Stomach (tissue), 9 donors: ENCODE results near the gene XIST. TPM values are rescaled to one million over a fixed set of nuclear protein-coding genes. Genes with fewer than 3 reads are reported as not detected.
"Not testable (repeated sequence)": the region's sequence is repeated elsewhere in the genome, so short reads cannot be mapped to it uniquely, and the experiment has no call there.

Experiments
- DNase-seq, 2 donors: peaks; one replicate each; pipeline versions ENCODE4 v3.0.0 to v3.0.0-alpha.2; 2013 to 2019
- H3K27ac ChIP-seq, 5 donors: fragments of 200-600 bp in 4 of 5; sonication (generic) in 4 of 5; one replicate each; pipeline ENCODE4 v1.5.1; 2013 to 2019; ENCODE audit warnings: mild to moderate bottlenecking in 1 of 5, moderate library complexity in 1 of 5
- H3K27me3 ChIP-seq, 3 donors: fragments of 200-600 bp; sonication (generic); one replicate each; pipeline ENCODE4 v1.5.1; 2017 to 2019; ENCODE audit warnings: mixed run types in 1 of 3
- H3K36me3 ChIP-seq, 4 donors: fragments of 200-600 bp; sonication (generic); 1 replicate in 3 of 4; 2 replicates in 1 of 4; pipeline ENCODE4 v1.5.1; 2016 to 2019
- H3K4me1 ChIP-seq, 4 donors: fragments of 200-600 bp; sonication (generic); one replicate each; pipeline ENCODE4 v1.5.1; 2016 to 2019
- H3K4me3 ChIP-seq, 4 donors: fragments of 200-600 bp; sonication (generic) in 3 of 4; one replicate each; pipeline ENCODE4 v1.5.1; 2016 to 2019; ENCODE audit warnings: mild to moderate bottlenecking in 1 of 4
- H3K9me3 ChIP-seq, 4 donors: fragments of 200-600 bp; sonication (generic); one replicate each; pipeline ENCODE4 v1.5.1; 2016 to 2019
- EP300 ChIP-seq: sonication (generic); formaldehyde crosslinking; IDR thresholded peaks from one replicate; pipeline ENCODE4 v1.6.1; 2017; ENCODE audit warnings: antibody characterized with exemption
- POLR2A ChIP-seq, 4 donors: fragments of 450-650 bp; IDR thresholded peaks; one replicate each; pipeline ENCODE4 v1.6.1; 2016; ENCODE audit warnings: antibody characterized with exemption in 4 of 4, control low read depth in 2 of 4, mild to moderate bottlenecking in 1 of 4, moderate library complexity in 1 of 4
- POLR2AphosphoS5 ChIP-seq, 3 donors: sonication (generic); formaldehyde crosslinking; IDR thresholded peaks; one replicate each; pipeline ENCODE4 v1.6.1; 2016; ENCODE audit warnings: antibody characterized with exemption in 3 of 3
- WGBS, 5 donors: extraction: QIAGEN DNeasy Blood & Tissue Kit in 3 of 5; methylation state at CpG; one replicate each; pipeline versions ENCODE4 v1.1.5 to v1.1.7; 2013 to 2018; 5-methylcytosine and 5-hydroxymethylcytosine counted together
- intact Hi-C: fragments of 100-400 bp; cut with DNase I; formaldehyde crosslinking; loops from one replicate; pipeline ENCODE4 v1.15.1; 2023; ENCODE audit warnings: low total_unique reads
- polyA plus RNA-seq, 3 donors: library from polyadenylated mRNA; stranded (reverse); fragments of 200-250 nt; gene quantifications; one replicate each; pipeline ENCODE4 v1.2.3, GENCODE V29; 2013
- total RNA-seq, 5 donors: library from RNA; depleted of rRNA; stranded (reverse); fragments of >200 nt; gene quantifications; one replicate each; pipeline versions ENCODE4 v1.1.0 to v1.2.3, GENCODE V29; 2014 to 2016
- TF ChIP-seq, protein P1 (sequence below), 7 experiments: fragments of 450-650 bp in 4 of 7; fragments of 200-600 bp in 3 of 7; sonication (generic) in 3 of 7; IDR thresholded peaks; one replicate each; pipeline ENCODE4 v1.5.1; 2016 to 2019; ENCODE audit warnings: antibody characterized with exemption in 7 of 7, control low read depth in 2 of 7, mild to moderate bottlenecking in 1 of 7
- donor health status: healthy with polysubstance abuse.
- donor health status: Bipolar disorder and iron deficiency.
- donor health status: healthy.

Gene XIST
- total and polyA plus RNA-seq, 8 donors, result 0.19 to 614 (median 22.7) TPM

DNA sequence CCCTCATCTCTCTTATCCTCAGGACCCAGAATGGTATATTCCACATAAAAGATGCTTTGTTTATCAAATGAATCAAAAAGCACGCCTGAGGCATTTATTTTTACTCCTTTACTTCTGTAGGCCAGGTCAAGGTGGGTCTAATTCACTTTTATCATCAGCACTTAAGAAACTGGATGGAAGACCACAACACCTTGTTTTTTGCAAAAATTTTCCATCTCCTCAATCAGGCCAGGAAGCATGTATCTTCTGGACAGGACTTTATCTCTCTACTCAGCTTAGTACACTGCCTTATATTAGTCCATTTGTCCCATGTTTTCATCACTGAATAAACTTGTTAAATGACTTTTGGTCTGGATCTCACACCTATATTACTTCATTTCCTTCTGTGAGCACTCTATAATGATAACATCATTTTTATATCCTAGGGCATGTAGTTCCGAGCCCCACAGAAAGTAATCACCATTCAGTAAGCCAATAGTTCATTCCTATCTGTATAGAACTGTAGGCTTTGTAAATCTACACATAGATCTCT, 29.0 kb downstream of the XIST start:
- WGBS, 5 donors, result 69 to 84% (median 76%) methylated on average over 2 of the region's 2 CpGs
- intact Hi-C loops, result no loop called here
- no peak overlapping the region for H3K27ac ChIP-seq
- H3K36me3 ChIP-seq, result peaks cover 0 to 80% (median 32%) of the 10 kb centered on the region in 4 donors
- DNase-seq, result no peak
- no peaks in the 10 kb centered on the region for H3K4me1 ChIP-seq
- H3K27me3 ChIP-seq, result no peaks in the 10 kb centered on the region
- TF ChIP-seq POLR2AphosphoS5 (IDR thresholded peaks at IDR 0.05), result no peak
- TF ChIP-seq, protein P1, sequence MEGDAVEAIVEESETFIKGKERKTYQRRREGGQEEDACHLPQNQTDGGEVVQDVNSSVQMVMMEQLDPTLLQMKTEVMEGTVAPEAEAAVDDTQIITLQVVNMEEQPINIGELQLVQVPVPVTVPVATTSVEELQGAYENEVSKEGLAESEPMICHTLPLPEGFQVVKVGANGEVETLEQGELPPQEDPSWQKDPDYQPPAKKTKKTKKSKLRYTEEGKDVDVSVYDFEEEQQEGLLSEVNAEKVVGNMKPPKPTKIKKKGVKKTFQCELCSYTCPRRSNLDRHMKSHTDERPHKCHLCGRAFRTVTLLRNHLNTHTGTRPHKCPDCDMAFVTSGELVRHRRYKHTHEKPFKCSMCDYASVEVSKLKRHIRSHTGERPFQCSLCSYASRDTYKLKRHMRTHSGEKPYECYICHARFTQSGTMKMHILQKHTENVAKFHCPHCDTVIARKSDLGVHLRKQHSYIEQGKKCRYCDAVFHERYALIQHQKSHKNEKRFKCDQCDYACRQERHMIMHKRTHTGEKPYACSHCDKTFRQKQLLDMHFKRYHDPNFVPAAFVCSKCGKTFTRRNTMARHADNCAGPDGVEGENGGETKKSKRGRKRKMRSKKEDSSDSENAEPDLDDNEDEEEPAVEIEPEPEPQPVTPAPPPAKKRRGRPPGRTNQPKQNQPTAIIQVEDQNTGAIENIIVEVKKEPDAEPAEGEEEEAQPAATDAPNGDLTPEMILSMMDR (IDR thresholded peaks at IDR 0.05), result no peak
- no peak for TF ChIP-seq POLR2A (IDR thresholded peaks at IDR 0.05)
- TF ChIP-seq EP300, result no peak
- no peaks in the 10 kb centered on the region for H3K9me3 ChIP-seq
- no peak overlapping the region for H3K4me3 ChIP-seq

DNA sequence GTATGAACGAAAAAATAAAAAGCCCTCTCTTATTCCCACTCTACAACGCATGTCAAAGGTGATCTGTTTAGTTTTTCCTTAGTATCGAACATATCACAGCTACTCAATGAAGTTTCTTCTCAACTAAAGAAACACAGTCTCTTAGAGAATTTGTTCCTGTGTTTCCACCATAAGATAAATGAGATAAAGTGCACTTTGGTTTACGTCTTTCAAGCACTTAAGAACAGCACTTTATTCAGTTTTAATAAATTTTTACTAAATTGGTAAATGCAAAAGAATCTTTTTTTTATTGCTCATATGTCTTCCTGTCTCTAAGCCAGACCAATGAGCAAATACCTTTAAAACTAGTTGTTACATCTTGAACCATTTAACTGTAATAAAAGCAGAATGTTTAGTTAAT, 29.7 kb downstream of the XIST start:
- Histone ChIP-seq H3K36me3 (peaks cover 0 to 73% (median 28%) of the 10 kb centered on the region in 4 donors), H3K4me3 (no peak overlapping the region), H3K27ac (no peak overlapping the region), H3K27me3 (no peaks in the 10 kb centered on the region), H3K4me1 (no peaks in the 10 kb centered on the region), H3K9me3 (no peaks in the 10 kb centered on the region)
- no peak for DNase-seq
- intact Hi-C loops, result no loop called here
- 70 to 88% (median 84%) methylated on average over 4 of the region's 4 CpGs for WGBS, 5 donors
- TF ChIP-seq POLR2AphosphoS5 (IDR thresholded peaks at IDR 0.05) (no peak), EP300 (no peak), POLR2A (IDR thresholded peaks at IDR 0.05) (no peak)
- TF ChIP-seq, protein P1 (IDR thresholded peaks at IDR 0.05), result no peak

DNA sequence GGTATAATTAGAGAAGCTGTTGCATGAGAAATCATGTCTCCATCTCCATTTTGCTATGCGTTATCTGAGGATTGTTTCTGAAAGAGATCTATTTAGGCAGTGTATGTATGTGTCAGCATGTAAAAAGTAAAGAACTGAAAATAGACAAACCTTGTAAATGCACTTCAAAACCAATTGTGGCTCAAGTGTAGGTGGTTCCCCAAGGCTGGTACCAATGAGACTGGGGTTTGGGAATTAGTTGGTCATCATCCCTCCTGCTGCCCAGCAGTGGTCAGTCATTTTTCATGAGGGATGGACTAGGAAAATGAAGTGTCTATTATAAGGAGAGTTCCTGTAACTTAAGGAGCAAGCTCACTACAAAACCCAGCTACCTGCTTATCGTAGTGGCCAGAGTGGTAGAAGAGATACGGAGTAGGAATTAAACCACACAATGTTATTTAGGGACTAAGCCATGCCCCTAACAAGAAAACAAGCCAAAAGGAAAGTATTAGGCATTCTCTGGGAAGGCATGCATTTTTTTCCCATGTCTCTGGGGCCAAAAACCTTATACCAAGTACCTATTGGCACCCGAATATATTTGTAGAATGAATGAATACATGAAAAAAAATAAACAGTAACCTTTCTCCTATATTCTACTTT, 30.5 kb downstream of the XIST start:
- Histone ChIP-seq H3K4me1 (no peaks in the 10 kb centered on the region), H3K9me3 (no peaks in the 10 kb centered on the region), H3K27me3 (no peaks in the 10 kb centered on the region), H3K36me3 (peaks cover 0 to 65% (median 25%) of the 10 kb centered on the region in 4 donors), H3K27ac (no peak overlapping the region), H3K4me3 (no peak overlapping the region)
- TF ChIP-seq POLR2A (IDR thresholded peaks at IDR 0.05) (no peak), EP300 (no peak), POLR2AphosphoS5 (IDR thresholded peaks at IDR 0.05) (no peak)
- TF ChIP-seq, protein P1 (IDR thresholded peaks at IDR 0.05), result no peak
- whole genome bisulfite sequencing, 5 donors, result 76 to 96% (median 89%) methylated on average over 4 of the region's 4 CpGs
- intact Hi-C loops, result no loop called here
- DNase-seq, result no peak

DNA sequence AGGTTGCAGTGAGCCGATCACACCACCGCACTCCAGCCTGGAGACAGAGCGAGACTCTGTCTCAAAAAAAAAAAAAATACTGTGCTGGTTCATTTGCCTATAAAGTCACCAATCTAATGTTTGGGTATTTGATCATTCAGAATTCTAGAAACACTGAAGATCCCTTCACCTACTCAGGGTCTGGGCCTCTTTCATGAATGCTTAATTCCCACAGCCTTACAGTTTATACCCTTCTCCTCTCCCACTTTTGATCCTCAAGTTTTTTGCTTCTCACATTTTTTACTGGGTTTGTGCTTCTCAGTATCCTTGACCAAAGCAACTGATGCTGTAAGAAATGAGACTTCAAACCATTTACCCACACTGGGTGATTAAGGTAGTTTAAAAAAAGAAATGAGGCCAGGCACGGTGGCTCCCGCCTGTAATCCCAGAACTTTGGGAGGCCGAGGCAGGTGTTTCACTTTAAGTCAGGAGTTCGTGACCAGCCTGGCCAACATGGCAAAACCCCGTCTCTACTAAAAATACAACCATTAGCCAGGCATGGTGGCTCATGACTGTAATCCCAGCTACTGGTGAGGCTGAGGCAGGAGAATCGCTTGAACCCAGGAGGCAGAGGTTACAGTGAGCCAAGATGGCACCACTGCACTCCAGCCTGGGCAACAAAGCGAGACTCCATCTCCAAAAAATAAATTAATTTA, 32.5 kb downstream of the XIST start:
- not testable (repeated sequence) for H3K9me3 ChIP-seq

More for the DNA sequence above, 32.5 kb downstream of the XIST start:
- DNase-seq, H3K4me1 ChIP-seq, H3K4me3 ChIP-seq, intact Hi-C loops, H3K27me3 ChIP-seq, H3K27ac ChIP-seq: not testable (repeated sequence)
- WGBS, 5 donors, result 91 to 97% (median 92%) methylated on average over 10 of the region's 10 CpGs
- H3K36me3 ChIP-seq, result peaks cover 0 to 45% (median 17%) of the 10 kb centered on the region in 4 donors
